Uterus (tissue), 4 donors: ENCODE results near the gene PRR20G. TPM values are rescaled to one million over a fixed set of nuclear protein-coding genes. Genes with fewer than 3 reads are reported as not detected.

ENCODE experiments used
- DNase-seq, 2 donors: peaks; one replicate each; pipeline ENCODE4 v3.0.0-alpha.2; 2019 to 2020
- H3K27ac ChIP-seq, 2 donors: fragments of 200-600 bp; sonication (generic); 1 replicate in 1 of 2; 2 replicates in 1 of 2; pipeline ENCODE4 v1.5.1; 2016 to 2018
- H3K27me3 ChIP-seq, 2 donors: fragments of 200-600 bp; sonication (generic); one replicate each; pipeline ENCODE4 v1.5.1; 2018 to 2019; ENCODE audit warnings: control low read depth in 1 of 2
- H3K36me3 ChIP-seq, 2 donors: fragments of 200-600 bp; sonication (generic); one replicate each; pipeline ENCODE4 v1.5.1; 2019; ENCODE audit warnings: control low read depth in 1 of 2
- H3K4me1 ChIP-seq, 2 donors: fragments of 200-600 bp; sonication (generic); one replicate each; pipeline ENCODE4 v1.5.1; 2018 to 2019; ENCODE audit warnings: control low read depth in 1 of 2
- H3K4me3 ChIP-seq, 2 donors: fragments of 200-600 bp; sonication (generic); 1 replicate in 1 of 2; 2 replicates in 1 of 2; pipeline ENCODE4 v1.5.1; 2018 to 2019; ENCODE audit warnings: mild to moderate bottlenecking in 1 of 2
- H3K9me3 ChIP-seq, 2 donors: fragments of 200-600 bp; sonication (generic); one replicate each; pipeline ENCODE4 v1.5.1; 2019; ENCODE audit warnings: control low read depth in 1 of 2
- CTCF ChIP-seq, 4 experiments: fragments of 200-600 bp in 2 of 4; fragments of 450-650 bp in 2 of 4; sonication (generic) in 2 of 4; IDR thresholded peaks; one replicate each; pipeline ENCODE4 v1.5.1; 2016 to 2019; ENCODE audit warnings: antibody characterized with exemption in 4 of 4, mild to moderate bottlenecking in 2 of 4, moderate library complexity in 1 of 4
- POLR2A ChIP-seq, 2 donors: fragments of 450-650 bp; IDR thresholded peaks; one replicate each; pipeline ENCODE4 v1.6.1; 2016; ENCODE audit warnings: antibody characterized with exemption in 2 of 2, mild to moderate bottlenecking in 1 of 2, moderate library complexity in 1 of 2
- intact Hi-C: fragments of 100-400 bp; cut with DNase I; formaldehyde crosslinking; loops from one replicate; pipeline ENCODE4 v1.15.1; 2023; ENCODE audit warnings: low total_unique reads
- total RNA-seq, 4 donors: library from RNA; depleted of rRNA in 3 of 4; stranded (reverse); fragments of >200 nt in 3 of 4; gene quantifications; one replicate each; pipeline versions ENCODE4 v1.1.0 to v1.2.4, GENCODE V29; 2014 to 2023
- donor health status: DM: yes; HTN: yes; CAD: no.

The PRR20G gene
- total RNA-seq, 4 donors from 2014 or later = not detected

GRCh38 chr3:127274200-127274760 is 13.6 kb downstream of the PRR20G start:
- no peak overlapping the region for H3K4me3 ChIP-seq
- H3K4me1 ChIP-seq = no peaks in the 10 kb centered on the region
- H3K9me3 ChIP-seq = no peaks in the 10 kb centered on the region
- no peak overlapping the region for H3K27ac ChIP-seq
- intact Hi-C loops = no loop called here
- no peaks in the 10 kb centered on the region for H3K27me3 ChIP-seq
- TF ChIP-seq POLR2A (IDR thresholded peaks at IDR 0.05) = no peak
- TF ChIP-seq CTCF (IDR thresholded peaks at IDR 0.05) = no peak
- no peaks in the 10 kb centered on the region for H3K36me3 ChIP-seq
- no peak for DNase-seq

- Histone ChIP-seq H3K27ac (no peak overlapping the region), H3K4me3 (no peak overlapping the region), H3K4me1 (no peaks in the 10 kb centered on the region), H3K36me3 (no peaks in the 10 kb centered on the region), H3K27me3 (no peaks in the 10 kb centered on the region), H3K9me3 (no peaks in the 10 kb centered on the region)
- DNase-seq = no peak
- intact Hi-C loops = no loop called here
- no peak for TF ChIP-seq POLR2A (IDR thresholded peaks at IDR 0.05)
- TF ChIP-seq CTCF (IDR thresholded peaks at IDR 0.05) = no peak
These were observed 14.6 kb downstream of the PRR20G start for GRCh38 chr3:127273206-127273605.

GRCh38 chr3:127266186-127266585 is 21.7 kb downstream of the PRR20G start:
- H3K27me3 ChIP-seq = no peaks in the 10 kb centered on the region
- H3K27ac ChIP-seq = no peak overlapping the region
- no peaks in the 10 kb centered on the region for H3K9me3 ChIP-seq
- no peak overlapping the region for H3K4me3 ChIP-seq
- H3K36me3 ChIP-seq = no peaks in the 10 kb centered on the region
- no peak for DNase-seq
- no peaks in the 10 kb centered on the region for H3K4me1 ChIP-seq
- no peak for TF ChIP-seq POLR2A (IDR thresholded peaks at IDR 0.05)
- TF ChIP-seq CTCF (IDR thresholded peaks at IDR 0.05) = no peak
- intact Hi-C loops = no loop called here

- Histone ChIP-seq H3K4me1 (no peaks in the 10 kb centered on the region), H3K36me3 (no peaks in the 10 kb centered on the region), H3K4me3 (no peak overlapping the region), H3K9me3 (no peaks in the 10 kb centered on the region), H3K27me3 (no peaks in the 10 kb centered on the region), H3K27ac (no peak overlapping the region)
- no peak for DNase-seq
- intact Hi-C loops = no loop called here
- TF ChIP-seq POLR2A (IDR thresholded peaks at IDR 0.05) = no peak
- TF ChIP-seq CTCF (IDR thresholded peaks at IDR 0.05) = no peak
These were observed 22.3 kb downstream of the PRR20G start for GRCh38 chr3:127265581-127265981.

GRCh38 chr3:127264794-127265514 is 22.9 kb downstream of the PRR20G start:
- H3K4me3 ChIP-seq = no peak overlapping the region
- H3K4me1 ChIP-seq = no peaks in the 10 kb centered on the region
- intact Hi-C loops = no loop called here
- DNase-seq = no peak
- no peak for TF ChIP-seq POLR2A (IDR thresholded peaks at IDR 0.05)
- no peak for TF ChIP-seq CTCF (IDR thresholded peaks at IDR 0.05)
- no peaks in the 10 kb centered on the region for H3K36me3 ChIP-seq
- no peaks in the 10 kb centered on the region for H3K27me3 ChIP-seq
- no peaks in the 10 kb centered on the region for H3K9me3 ChIP-seq
- no peak overlapping the region for H3K27ac ChIP-seq
